ENCODE data around the gene BORA.

GRCh38 chr13:72716776-72717175, 10.9 kb upstream of the BORA start:
- no peak for TF ChIP-seq CTCF (IDR thresholded peaks at IDR 0.05)
- TF ChIP-seq POLR2A (IDR thresholded peaks at IDR 0.05), result no peak
